ENCODE measurements around the gene MYO18B. TPM values are rescaled to one million over a fixed set of nuclear protein-coding genes. Genes with fewer than 3 reads are reported as not detected.

The MYO18B gene
- total RNA-seq, 1 donor from 2014 or later, result not detected

DNA sequence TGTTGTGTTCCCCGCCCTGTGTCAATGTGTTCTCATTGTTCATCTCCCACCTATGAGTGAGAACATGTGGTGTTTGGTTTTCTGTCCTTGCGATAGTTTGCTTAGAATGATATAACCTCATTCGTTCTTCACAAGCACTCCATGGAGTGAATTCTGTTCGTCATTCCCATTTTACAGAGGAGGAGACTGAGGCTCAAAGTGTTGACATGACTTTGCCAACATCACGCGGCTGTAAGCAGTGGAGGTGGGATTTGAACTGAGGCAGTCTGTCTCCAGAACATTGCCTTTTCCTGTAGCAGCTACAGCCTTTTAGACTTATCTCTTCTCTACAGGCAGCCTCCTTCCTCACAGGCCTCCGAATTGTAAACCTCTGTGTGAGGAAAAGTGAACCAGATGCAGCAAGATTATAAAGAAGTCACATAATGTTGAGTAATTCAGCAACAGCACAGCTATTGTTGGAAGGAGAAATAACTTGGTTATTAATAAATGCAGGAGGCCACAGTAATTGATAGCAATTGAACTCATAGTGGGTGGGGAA is 74.6 kb downstream of the MYO18B start:
- no peaks in the 10 kb centered on the region for H3K36me3 Mint-ChIP-seq (ENCODE audit: low read depth)
- TF ChIP-seq, protein P1, sequence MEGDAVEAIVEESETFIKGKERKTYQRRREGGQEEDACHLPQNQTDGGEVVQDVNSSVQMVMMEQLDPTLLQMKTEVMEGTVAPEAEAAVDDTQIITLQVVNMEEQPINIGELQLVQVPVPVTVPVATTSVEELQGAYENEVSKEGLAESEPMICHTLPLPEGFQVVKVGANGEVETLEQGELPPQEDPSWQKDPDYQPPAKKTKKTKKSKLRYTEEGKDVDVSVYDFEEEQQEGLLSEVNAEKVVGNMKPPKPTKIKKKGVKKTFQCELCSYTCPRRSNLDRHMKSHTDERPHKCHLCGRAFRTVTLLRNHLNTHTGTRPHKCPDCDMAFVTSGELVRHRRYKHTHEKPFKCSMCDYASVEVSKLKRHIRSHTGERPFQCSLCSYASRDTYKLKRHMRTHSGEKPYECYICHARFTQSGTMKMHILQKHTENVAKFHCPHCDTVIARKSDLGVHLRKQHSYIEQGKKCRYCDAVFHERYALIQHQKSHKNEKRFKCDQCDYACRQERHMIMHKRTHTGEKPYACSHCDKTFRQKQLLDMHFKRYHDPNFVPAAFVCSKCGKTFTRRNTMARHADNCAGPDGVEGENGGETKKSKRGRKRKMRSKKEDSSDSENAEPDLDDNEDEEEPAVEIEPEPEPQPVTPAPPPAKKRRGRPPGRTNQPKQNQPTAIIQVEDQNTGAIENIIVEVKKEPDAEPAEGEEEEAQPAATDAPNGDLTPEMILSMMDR (conservative IDR thresholded peaks at IDR 0.05), result no peak
- H3K9me3 Mint-ChIP-seq, result peaks cover 5% of the 10 kb centered on the region
- no peak overlapping the region for H3K4me3 Mint-ChIP-seq
- H3K27me3 Mint-ChIP-seq (ENCODE audit: low read depth), result peaks cover 72% of the 10 kb centered on the region
- no peak overlapping the region for H3K27ac Mint-ChIP-seq (ENCODE audit: unreplicated experiment)
- DNase-seq (ENCODE audit: low read depth, low spot score), result no peak
- H3K4me1 Mint-ChIP-seq, result no peaks in the 10 kb centered on the region

DNA sequence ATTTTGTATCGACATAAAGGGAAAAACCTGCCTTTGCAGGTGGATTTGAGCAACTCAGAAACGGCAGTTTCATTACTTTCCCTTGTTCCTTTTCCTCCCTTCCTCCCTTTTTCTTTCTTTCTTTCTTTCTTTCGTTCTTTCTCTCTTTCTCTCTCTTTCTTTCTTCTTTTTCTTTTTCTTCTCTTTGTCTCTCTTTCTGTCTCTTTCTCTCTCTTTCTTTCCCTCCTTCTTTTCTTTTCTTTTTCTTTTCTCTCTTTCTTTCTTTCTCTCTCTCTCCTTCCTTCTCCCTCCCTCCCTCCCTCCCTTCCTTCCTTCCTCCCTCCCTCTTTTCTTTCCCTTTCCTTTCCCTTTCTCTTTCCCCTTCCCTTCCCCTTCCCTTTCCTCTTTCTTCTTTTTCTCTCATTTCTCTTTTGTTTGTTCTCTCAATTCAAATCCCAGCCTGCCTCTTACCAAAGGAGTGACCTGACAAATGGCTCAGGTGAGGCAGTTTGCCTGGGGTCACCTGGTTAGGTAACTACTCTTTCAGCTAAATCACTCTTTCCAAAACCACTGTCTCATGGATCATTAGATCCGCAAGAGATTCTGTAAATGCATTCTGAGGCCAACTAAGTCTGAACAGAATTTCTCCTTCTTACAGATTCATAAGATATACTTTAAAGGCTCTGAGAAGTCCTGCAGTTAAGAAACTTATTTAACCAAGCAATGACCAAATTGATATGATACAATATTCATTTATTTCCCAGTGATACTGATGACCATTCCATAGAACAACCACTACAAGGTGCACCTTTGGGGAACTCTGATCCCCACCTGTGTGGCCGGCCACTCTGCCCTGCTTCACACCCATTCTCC is 75.3 kb downstream of the MYO18B start:
- Mint-ChIP-seq H3K4me1 (no peaks in the 10 kb centered on the region), H3K27me3 (ENCODE audit: low read depth) (peaks cover 72% of the 10 kb centered on the region), H3K9me3 (peaks cover 9% of the 10 kb centered on the region), H3K36me3 (ENCODE audit: low read depth) (no peaks in the 10 kb centered on the region), H3K27ac (ENCODE audit: unreplicated experiment) (no peak overlapping the region), H3K4me3 (no peak overlapping the region)
- no peak for DNase-seq (ENCODE audit: low read depth, low spot score)
- TF ChIP-seq, protein P1 (conservative IDR thresholded peaks at IDR 0.05), result no peak

DNA sequence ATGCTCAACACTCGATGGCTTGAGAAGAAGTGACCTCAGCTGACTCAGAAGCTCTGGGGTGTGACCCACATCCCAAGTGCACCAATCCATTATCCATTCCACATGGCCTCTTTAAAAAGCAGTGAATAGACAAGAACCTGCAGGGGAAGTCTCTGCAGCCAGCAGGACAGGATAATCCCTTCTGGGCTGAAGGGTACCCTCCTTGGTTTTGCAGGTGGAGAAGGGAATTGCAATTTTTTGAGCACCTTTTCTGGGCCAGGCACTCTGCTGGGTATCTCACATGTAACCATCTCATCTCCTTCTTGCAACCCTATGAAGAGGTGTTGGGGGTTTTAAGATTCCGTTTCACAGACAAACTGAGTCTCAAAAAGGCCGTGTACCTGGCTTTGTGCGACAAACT is 76.6 kb downstream of the MYO18B start:
- H3K4me1 Mint-ChIP-seq, result no peaks in the 10 kb centered on the region
- TF ChIP-seq, protein P1 (conservative IDR thresholded peaks at IDR 0.05), result no peak
- no peak for DNase-seq (ENCODE audit: low read depth, low spot score)

DNA sequence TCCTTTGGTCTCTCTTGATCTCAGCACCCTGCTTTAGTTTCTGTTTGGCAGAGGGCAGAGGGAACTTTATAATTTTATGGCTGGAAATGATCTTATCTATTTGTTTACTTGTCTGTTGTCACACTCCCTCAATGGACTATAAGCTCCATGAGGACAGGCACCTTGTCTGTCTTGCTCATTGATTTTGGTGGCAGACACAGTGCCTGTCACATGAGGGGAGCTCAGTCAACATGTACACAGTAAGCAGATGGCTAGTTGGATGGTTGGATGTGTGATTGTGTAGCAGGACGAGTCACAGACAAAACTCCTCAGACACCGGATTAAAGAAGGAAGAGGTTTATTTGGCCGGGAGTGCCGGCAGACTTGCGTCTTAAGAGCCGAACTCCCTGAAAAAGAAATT is 80.4 kb downstream of the MYO18B start:
- Mint-ChIP-seq H3K4me3 (no peak overlapping the region), H3K4me1 (peaks cover 8% of the 10 kb centered on the region), H3K27ac (ENCODE audit: unreplicated experiment) (no peak overlapping the region), H3K27me3 (ENCODE audit: low read depth) (peaks cover 54% of the 10 kb centered on the region), H3K36me3 (ENCODE audit: low read depth) (no peaks in the 10 kb centered on the region), H3K9me3 (peaks cover 10% of the 10 kb centered on the region)
- DNase-seq (ENCODE audit: low read depth, low spot score), result no peak
- TF ChIP-seq, protein P1 (conservative IDR thresholded peaks at IDR 0.05), result no peak

More for the DNA sequence above, 76.6 kb downstream of the MYO18B start:
- Mint-ChIP-seq H3K9me3 (peaks cover 10% of the 10 kb centered on the region), H3K27ac (ENCODE audit: unreplicated experiment) (no peak overlapping the region), H3K27me3 (ENCODE audit: low read depth) (peaks cover 72% of the 10 kb centered on the region), H3K4me3 (no peak overlapping the region), H3K36me3 (ENCODE audit: low read depth) (no peaks in the 10 kb centered on the region)

DNA sequence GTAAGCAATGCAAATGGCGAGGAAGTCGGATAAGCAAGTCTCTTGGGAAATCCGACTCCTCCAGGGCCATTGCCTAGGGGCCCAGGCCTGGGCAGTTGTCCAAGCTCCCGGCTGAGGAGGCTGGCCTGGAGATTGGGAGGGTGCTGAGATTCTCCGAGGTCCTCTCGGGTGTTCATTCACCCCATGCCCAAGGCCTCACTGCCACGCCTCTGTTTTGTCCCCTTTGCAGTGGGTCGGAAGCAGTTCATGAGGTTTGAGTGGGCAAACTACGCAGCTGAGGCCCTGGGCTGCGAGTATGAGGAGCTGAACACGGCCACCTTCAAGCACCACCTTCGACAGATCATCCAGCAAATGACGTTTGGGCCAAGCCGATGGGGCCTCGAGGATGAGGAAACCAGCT is 81.3 kb downstream of the MYO18B start:
- peaks cover 45% of the 10 kb centered on the region for H3K27me3 Mint-ChIP-seq (ENCODE audit: low read depth)
- peaks cover 13% of the 10 kb centered on the region for H3K4me1 Mint-ChIP-seq
- H3K9me3 Mint-ChIP-seq, result peaks cover 10% of the 10 kb centered on the region
- TF ChIP-seq, protein P1 (conservative IDR thresholded peaks at IDR 0.05), result no peak
- DNase-seq (ENCODE audit: low read depth, low spot score), result no peak
- H3K36me3 Mint-ChIP-seq (ENCODE audit: low read depth), result no peaks in the 10 kb centered on the region
- H3K27ac Mint-ChIP-seq (ENCODE audit: unreplicated experiment), result no peak overlapping the region
- H3K4me3 Mint-ChIP-seq, result no peak overlapping the region
